K562 (cell line): ENCODE results near the gene CHRDL1. TPM values are rescaled to one million over a fixed set of nuclear protein-coding genes. Genes with fewer than 3 reads are reported as not detected.

ENCODE experiments used
- ATAC-seq: fragments of 200-7000 bp; cut with Tn5 transposase; 3 replicates; pipeline ENCODE4 v1.9.1; 2020; ENCODE audit warnings: moderate library complexity
- BruUV-seq: library from RNA; stranded (reverse); fragments of 400-500 nt; replicated peaks from 2 replicates; lab custom pipeline; 2021; lab: Mats Ljungman, UMichigan
- CTCF ChIA-PET: fragments of 300-600 bp; formaldehyde crosslinking; extraction: SDS; loops from one replicate; lab custom pipeline; 2021; ENCODE audit warnings: low intra/inter-chr PET ratio; lab: Yijun Ruan, JAX
- POLR2A ChIA-PET: fragments of 300-600, 350-650 bp; sonication (Branson Sonifier 250); formaldehyde crosslinking; extraction: SDS; loops from one replicate; lab custom pipeline; 2021; ENCODE audit warnings: antibody characterized with exemption, inconsistent platforms; lab: Yijun Ruan, JAX
- DNase-seq, 4 experiments: peaks; one replicate each; pipeline versions ENCODE4 v3.0.0 to v3.0.0-alpha.2; 2011 to 2018; ENCODE audit warnings: low spot score in 3 of 4, mixed read lengths in 3 of 4; ENCODE audit errors: extremely low read depth in 1 of 4
- FAIRE-seq: peaks from 2 replicates; lab custom pipeline; 2011; peaks lifted over from hg19 to GRCh38; lab: Jason Lieb, UNC
- H2AFZ ChIP-seq: 2 replicates; pipeline ENCODE4 v1.6.0; 2011; ENCODE audit warnings: low read depth, low read length, control low read depth, inconsistent platforms
- H3K27ac ChIP-seq: fragments of 200-600 bp; 3 replicates; pipeline ENCODE4 v1.8.0; 2011; ENCODE audit warnings: low read depth, mild to moderate bottlenecking, control low read depth, inconsistent platforms, low read length, moderate library complexity, mixed read lengths; ENCODE audit errors: extremely low read depth
- H3K27me3 ChIP-seq, 2 experiments: fragments of 300-600 bp in 1 of 2; 2 replicates in 1 of 2; 3 replicates in 1 of 2; pipeline versions ENCODE4 v1.6.0 to v1.8.0; 2011; ENCODE audit warnings: inconsistent platforms in 2 of 2, low read length in 2 of 2, mild to moderate bottlenecking in 1 of 2, mixed read lengths in 1 of 2, moderate library complexity in 1 of 2; ENCODE audit not compliant: control insufficient read depth in 2 of 2, insufficient read depth in 2 of 2
- H3K36me3 ChIP-seq: fragments of 300-600 bp; 3 replicates; pipeline ENCODE4 v1.8.0; 2011; ENCODE audit warnings: mild to moderate bottlenecking, low read length, inconsistent platforms; ENCODE audit not compliant: control insufficient read depth, insufficient read depth
- H3K4me1 ChIP-seq, 2 experiments: fragments of 200-600 bp in 1 of 2; replicated peaks in 1 of 2; 2 replicates in 1 of 2; 3 replicates in 1 of 2; pipeline versions ENCODE4 v1.5.1 to v1.8.0; 2011; ENCODE audit warnings: inconsistent platforms in 2 of 2, low read length in 2 of 2, mild to moderate bottlenecking in 1 of 2, mixed read lengths in 1 of 2, moderate library complexity in 1 of 2; ENCODE audit not compliant: control insufficient read depth in 2 of 2, insufficient read depth in 2 of 2
- H3K4me2 ChIP-seq: 2 replicates; pipeline ENCODE4 v1.6.1; 2011; ENCODE audit warnings: low read length, control low read depth, inconsistent platforms, mixed read lengths; ENCODE audit not compliant: insufficient read depth
- H3K4me3 ChIP-seq: fragments of 200-600 bp; sonication (generic), shearing (Covaris generic); 2 replicates; pipeline ENCODE4 v1.5.1; 2016; ENCODE audit warnings: control low read depth, inconsistent platforms
- H3K79me2 ChIP-seq: fragments of 200-600 bp; 3 replicates; pipeline ENCODE4 v1.8.0; 2011; ENCODE audit warnings: low read length, inconsistent platforms; ENCODE audit not compliant: control insufficient read depth, insufficient read depth
- H3K9ac ChIP-seq, 2 experiments: 2 replicates each; pipeline versions ENCODE4 v1.6.0 to v1.6.1; 2011; ENCODE audit warnings: low read depth in 2 of 2, low read length in 2 of 2, control low read depth in 1 of 2, inconsistent platforms in 1 of 2, mild to moderate bottlenecking in 1 of 2, mixed read lengths in 1 of 2; ENCODE audit not compliant: insufficient read depth in 1 of 2
- H3K9me1 ChIP-seq: one replicate; pipeline ENCODE4 v1.6.0; 2011; ENCODE audit warnings: inconsistent platforms, mild to moderate bottlenecking, low read length, moderate library complexity; ENCODE audit not compliant: control insufficient read depth, insufficient read depth
- H3K9me3 ChIP-seq: replicated peaks from 2 replicates; pipeline ENCODE4 v1.5.1; 2011; ENCODE audit warnings: low read depth, low read length, inconsistent platforms; ENCODE audit not compliant: control insufficient read depth, insufficient read depth
- H4K20me1 ChIP-seq: replicated peaks from 2 replicates; pipeline ENCODE4 v1.6.1; 2011; ENCODE audit warnings: low read length, inconsistent platforms, mixed read lengths; ENCODE audit not compliant: control insufficient read depth, insufficient read depth
- MAZ ChIP-seq, 2 experiments: fragments of 450-650 bp in 1 of 2; sonication (generic) in 1 of 2; formaldehyde crosslinking; IDR thresholded peaks in 1 of 2; conservative IDR thresholded peaks in 1 of 2; 2 replicates each; pipeline versions ENCODE4 v1.4.0 to v1.5.0; 2020; ENCODE audit warnings: mild to moderate bottlenecking in 1 of 2, missing genetic modification reagents in 1 of 2
- MIER1 ChIP-seq: fragments of 450-650 bp; IDR thresholded peaks from 2 replicates; pipeline ENCODE4 v1.6.1; 2016; ENCODE audit warnings: antibody characterized with exemption, mild to moderate bottlenecking, low read depth
- SAFB ChIP-seq: fragments of 200-400 bp; formaldehyde crosslinking; IDR thresholded peaks from 2 replicates; pipeline ENCODE4 v1.6.1; 2017; ENCODE audit warnings: low read depth, low read length, borderline replicate concordance
- SLC30A9 ChIP-seq: fragments of 250-450 bp; sonication (Bioruptor Pico); IDR thresholded peaks from 2 replicates; pipeline ENCODE4 v1.8.0; 2022; ENCODE audit warnings: mild to moderate bottlenecking, moderate library complexity
- SNIP1 ChIP-seq: fragments of 450-650 bp; IDR thresholded peaks from 2 replicates; pipeline ENCODE4 v1.7.1; 2017; ENCODE audit warnings: low read depth, mild to moderate bottlenecking
- ZNF134 ChIP-seq: fragments of 250-450 bp; sonication (Bioruptor Pico); conservative IDR thresholded peaks from 2 replicates; pipeline ENCODE4 v1.4.0; 2020
- WGBS: fragments of 100-300 bp; shearing (Covaris generic); methylation state at CpG from one replicate; pipeline ENCODE4 v1.1.6; 2016; ENCODE audit warnings: low coverage, mixed read lengths; ENCODE audit not compliant: insufficient coverage; ENCODE audit errors: missing lambda C conversion rate; 5-methylcytosine and 5-hydroxymethylcytosine counted together
- in situ Hi-C: fragments of 300-500 bp; cut with MboI; formaldehyde crosslinking; loops from 4 replicates; pipeline ENCODE4 v1.15.0; 2018; ENCODE audit warnings: inconsistent platforms, mixed read lengths
- intact Hi-C: fragments of 100-400 bp; cut with micrococcal nuclease; formaldehyde crosslinking; loops from 2 replicates; pipeline ENCODE4 v1.14.2; 2022
- polyA plus RNA-seq, 8 experiments: library from polyadenylated mRNA; depleted of rRNA in 4 of 8; stranded (reverse) in 5 of 8; unstranded in 3 of 8; fragments of >200 nt; fragmentation: Nextera tagmentation in 2 of 8; fragmentation: Illumina TruSeq in 1 of 8; extraction: Ambion mirVana in 2 of 8; extraction: Trizol in 1 of 8; gene quantifications; 2 replicates each; pipeline versions ENCODE4 v1.2.1 to v1.2.3, GENCODE V29; 2011 to 2014; ENCODE audit warnings: inconsistent platforms in 1 of 8, missing spikeins in 1 of 8
- total RNA-seq, 7 experiments: library from RNA; depleted of rRNA in 6 of 7; stranded (reverse); fragments of >200 nt in 6 of 7; fragmentation: Illumina TruSeq in 2 of 7; extraction: Trizol in 2 of 7; gene quantifications; 2 replicates each; pipeline versions ENCODE4 v1.2.1 to v1.2.3, GENCODE V29; 2011 to 2021; ENCODE audit warnings: low replicate concordance in 1 of 7
- TF ChIP-seq, protein P1 (sequence below), 2 experiments: fragments of 450-650 bp; IDR thresholded peaks; 2 replicates each; pipeline ENCODE4 v1.6.1; 2016
- TF ChIP-seq, protein P2 (sequence below): fragments of 450-650 bp; IDR thresholded peaks from 2 replicates; pipeline ENCODE4 v1.6.1; 2016; ENCODE audit warnings: missing biosample characterization, missing genetic modification characterization
- TF ChIP-seq, protein P3 (sequence below): fragments of 450-650 bp; IDR thresholded peaks from 2 replicates; pipeline ENCODE4 v1.6.1; 2016; ENCODE audit warnings: mild to moderate bottlenecking, moderate library complexity

CHRDL1 gene
- total and polyA plus RNA-seq, 9 of the 15 experiments (the other 6 are each of a cell fraction or from before 2014, with no cell fraction given) = not detected

DNA sequence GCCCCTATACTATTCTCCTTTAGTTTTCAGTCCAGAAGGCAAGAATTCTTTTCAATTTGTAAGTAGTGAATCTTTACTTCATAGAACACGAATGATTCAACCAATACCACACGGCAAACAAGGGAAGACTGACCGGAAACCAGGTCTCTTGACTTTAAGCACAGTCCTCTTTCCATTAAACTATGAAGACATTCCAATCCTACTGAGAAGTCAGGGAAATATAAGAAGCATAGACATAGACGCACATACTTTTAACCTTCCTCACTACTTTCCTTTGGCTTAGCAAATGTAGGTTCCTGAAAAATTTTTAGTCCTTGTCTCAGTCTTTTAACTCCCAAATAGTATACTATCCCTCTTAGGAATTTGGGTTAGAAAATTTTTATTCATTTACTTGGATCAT is 9.1 kb downstream of the CHRDL1 start:
- DNase-seq (no peak), FAIRE-seq (no peak), ATAC-seq (no peak)
- in situ Hi-C loops = no loop called here
- no peaks in the 10 kb centered on the region for H3K27me3 ChIP-seq
- no peak overlapping the region for H3K9ac ChIP-seq
- H3K4me3 ChIP-seq = no peak overlapping the region
- H3K9me3 ChIP-seq = no peaks in the 10 kb centered on the region
- H3K9me1 ChIP-seq = no peaks in the 10 kb centered on the region
- no peaks in the 10 kb centered on the region for H4K20me1 ChIP-seq
- H3K36me3 ChIP-seq = no peaks in the 10 kb centered on the region
- intact Hi-C loops = no loop called here
- CTCF ChIA-PET = no interaction called here
- 0% methylated on average over 4 of the region's 4 CpGs for WGBS
- POLR2A ChIA-PET = no interaction called here
- no peak overlapping the region for H3K4me2 ChIP-seq
- no TSS peak for BruUV-seq
- no peak overlapping the region for H2AFZ ChIP-seq
- no peaks in the 10 kb centered on the region for H3K4me1 ChIP-seq
- H3K27ac ChIP-seq = no peak overlapping the region
- H3K79me2 ChIP-seq = no peaks in the 10 kb centered on the region
- TF ChIP-seq, protein P1, sequence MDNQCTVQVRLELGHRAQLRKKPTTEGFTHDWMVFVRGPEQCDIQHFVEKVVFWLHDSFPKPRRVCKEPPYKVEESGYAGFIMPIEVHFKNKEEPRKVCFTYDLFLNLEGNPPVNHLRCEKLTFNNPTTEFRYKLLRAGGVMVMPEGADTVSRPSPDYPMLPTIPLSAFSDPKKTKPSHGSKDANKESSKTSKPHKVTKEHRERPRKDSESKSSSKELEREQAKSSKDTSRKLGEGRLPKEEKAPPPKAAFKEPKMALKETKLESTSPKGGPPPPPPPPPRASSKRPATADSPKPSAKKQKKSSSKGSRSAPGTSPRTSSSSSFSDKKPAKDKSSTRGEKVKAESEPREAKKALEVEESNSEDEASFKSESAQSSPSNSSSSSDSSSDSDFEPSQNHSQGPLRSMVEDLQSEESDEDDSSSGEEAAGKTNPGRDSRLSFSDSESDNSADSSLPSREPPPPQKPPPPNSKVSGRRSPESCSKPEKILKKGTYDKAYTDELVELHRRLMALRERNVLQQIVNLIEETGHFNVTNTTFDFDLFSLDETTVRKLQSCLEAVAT (IDR thresholded peaks at IDR 0.05) = no peak
- no peak for TF ChIP-seq MIER1
- TF ChIP-seq, protein P2, sequence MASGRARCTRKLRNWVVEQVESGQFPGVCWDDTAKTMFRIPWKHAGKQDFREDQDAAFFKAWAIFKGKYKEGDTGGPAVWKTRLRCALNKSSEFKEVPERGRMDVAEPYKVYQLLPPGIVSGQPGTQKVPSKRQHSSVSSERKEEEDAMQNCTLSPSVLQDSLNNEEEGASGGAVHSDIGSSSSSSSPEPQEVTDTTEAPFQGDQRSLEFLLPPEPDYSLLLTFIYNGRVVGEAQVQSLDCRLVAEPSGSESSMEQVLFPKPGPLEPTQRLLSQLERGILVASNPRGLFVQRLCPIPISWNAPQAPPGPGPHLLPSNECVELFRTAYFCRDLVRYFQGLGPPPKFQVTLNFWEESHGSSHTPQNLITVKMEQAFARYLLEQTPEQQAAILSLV = no peak
- TF ChIP-seq SLC30A9 = no peak
- TF ChIP-seq SNIP1 = no peak
- TF ChIP-seq SAFB = no peak
- TF ChIP-seq ZNF134 (CRISPR knock-in tag) = no peak
- TF ChIP-seq, protein P3, sequence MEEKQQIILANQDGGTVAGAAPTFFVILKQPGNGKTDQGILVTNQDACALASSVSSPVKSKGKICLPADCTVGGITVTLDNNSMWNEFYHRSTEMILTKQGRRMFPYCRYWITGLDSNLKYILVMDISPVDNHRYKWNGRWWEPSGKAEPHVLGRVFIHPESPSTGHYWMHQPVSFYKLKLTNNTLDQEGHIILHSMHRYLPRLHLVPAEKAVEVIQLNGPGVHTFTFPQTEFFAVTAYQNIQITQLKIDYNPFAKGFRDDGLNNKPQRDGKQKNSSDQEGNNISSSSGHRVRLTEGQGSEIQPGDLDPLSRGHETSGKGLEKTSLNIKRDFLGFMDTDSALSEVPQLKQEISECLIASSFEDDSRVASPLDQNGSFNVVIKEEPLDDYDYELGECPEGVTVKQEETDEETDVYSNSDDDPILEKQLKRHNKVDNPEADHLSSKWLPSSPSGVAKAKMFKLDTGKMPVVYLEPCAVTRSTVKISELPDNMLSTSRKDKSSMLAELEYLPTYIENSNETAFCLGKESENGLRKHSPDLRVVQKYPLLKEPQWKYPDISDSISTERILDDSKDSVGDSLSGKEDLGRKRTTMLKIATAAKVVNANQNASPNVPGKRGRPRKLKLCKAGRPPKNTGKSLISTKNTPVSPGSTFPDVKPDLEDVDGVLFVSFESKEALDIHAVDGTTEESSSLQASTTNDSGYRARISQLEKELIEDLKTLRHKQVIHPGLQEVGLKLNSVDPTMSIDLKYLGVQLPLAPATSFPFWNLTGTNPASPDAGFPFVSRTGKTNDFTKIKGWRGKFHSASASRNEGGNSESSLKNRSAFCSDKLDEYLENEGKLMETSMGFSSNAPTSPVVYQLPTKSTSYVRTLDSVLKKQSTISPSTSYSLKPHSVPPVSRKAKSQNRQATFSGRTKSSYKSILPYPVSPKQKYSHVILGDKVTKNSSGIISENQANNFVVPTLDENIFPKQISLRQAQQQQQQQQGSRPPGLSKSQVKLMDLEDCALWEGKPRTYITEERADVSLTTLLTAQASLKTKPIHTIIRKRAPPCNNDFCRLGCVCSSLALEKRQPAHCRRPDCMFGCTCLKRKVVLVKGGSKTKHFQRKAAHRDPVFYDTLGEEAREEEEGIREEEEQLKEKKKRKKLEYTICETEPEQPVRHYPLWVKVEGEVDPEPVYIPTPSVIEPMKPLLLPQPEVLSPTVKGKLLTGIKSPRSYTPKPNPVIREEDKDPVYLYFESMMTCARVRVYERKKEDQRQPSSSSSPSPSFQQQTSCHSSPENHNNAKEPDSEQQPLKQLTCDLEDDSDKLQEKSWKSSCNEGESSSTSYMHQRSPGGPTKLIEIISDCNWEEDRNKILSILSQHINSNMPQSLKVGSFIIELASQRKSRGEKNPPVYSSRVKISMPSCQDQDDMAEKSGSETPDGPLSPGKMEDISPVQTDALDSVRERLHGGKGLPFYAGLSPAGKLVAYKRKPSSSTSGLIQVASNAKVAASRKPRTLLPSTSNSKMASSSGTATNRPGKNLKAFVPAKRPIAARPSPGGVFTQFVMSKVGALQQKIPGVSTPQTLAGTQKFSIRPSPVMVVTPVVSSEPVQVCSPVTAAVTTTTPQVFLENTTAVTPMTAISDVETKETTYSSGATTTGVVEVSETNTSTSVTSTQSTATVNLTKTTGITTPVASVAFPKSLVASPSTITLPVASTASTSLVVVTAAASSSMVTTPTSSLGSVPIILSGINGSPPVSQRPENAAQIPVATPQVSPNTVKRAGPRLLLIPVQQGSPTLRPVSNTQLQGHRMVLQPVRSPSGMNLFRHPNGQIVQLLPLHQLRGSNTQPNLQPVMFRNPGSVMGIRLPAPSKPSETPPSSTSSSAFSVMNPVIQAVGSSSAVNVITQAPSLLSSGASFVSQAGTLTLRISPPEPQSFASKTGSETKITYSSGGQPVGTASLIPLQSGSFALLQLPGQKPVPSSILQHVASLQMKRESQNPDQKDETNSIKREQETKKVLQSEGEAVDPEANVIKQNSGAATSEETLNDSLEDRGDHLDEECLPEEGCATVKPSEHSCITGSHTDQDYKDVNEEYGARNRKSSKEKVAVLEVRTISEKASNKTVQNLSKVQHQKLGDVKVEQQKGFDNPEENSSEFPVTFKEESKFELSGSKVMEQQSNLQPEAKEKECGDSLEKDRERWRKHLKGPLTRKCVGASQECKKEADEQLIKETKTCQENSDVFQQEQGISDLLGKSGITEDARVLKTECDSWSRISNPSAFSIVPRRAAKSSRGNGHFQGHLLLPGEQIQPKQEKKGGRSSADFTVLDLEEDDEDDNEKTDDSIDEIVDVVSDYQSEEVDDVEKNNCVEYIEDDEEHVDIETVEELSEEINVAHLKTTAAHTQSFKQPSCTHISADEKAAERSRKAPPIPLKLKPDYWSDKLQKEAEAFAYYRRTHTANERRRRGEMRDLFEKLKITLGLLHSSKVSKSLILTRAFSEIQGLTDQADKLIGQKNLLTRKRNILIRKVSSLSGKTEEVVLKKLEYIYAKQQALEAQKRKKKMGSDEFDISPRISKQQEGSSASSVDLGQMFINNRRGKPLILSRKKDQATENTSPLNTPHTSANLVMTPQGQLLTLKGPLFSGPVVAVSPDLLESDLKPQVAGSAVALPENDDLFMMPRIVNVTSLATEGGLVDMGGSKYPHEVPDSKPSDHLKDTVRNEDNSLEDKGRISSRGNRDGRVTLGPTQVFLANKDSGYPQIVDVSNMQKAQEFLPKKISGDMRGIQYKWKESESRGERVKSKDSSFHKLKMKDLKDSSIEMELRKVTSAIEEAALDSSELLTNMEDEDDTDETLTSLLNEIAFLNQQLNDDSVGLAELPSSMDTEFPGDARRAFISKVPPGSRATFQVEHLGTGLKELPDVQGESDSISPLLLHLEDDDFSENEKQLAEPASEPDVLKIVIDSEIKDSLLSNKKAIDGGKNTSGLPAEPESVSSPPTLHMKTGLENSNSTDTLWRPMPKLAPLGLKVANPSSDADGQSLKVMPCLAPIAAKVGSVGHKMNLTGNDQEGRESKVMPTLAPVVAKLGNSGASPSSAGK = no peak
- no peak for TF ChIP-seq MAZ (CRISPR knock-in tag; conservative IDR thresholded peaks at IDR 0.05 in 1 of 2, IDR thresholded peaks at IDR 0.05 in 1 of 2)
